ENCODE data around the gene LYPD8. TPM values are rescaled to one million over a fixed set of nuclear protein-coding genes. Genes with fewer than 3 reads are reported as not detected.

The LYPD8 gene
- total and polyA plus RNA-seq, 9 of the 15 experiments (the other 6 are each of a cell fraction or from before 2014, with no cell fraction given) = 0.50 to 2.1 (median 1.3) TPM

DNA sequence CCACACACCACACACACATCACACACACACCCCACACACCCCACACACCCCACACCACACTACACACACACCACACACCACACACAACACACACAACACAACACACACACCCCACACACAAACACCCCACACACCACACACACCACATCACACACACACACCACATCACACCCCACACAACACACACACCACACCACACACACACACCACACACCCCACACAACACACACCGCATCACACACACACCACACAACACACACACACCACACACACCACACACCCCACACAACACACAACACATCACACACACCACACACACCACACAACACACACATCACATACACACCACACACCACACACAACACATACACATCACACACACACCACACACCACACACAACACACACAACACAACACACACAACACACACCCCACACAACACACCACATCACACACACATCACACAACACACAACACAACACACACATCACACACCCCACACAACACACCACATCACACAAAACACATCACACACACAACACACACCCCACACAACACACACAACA lies 2.4 kb downstream of the LYPD8 start (continued):
- no peak for TF ChIP-seq RBM22 (IDR thresholded peaks at IDR 0.05; ENCODE audit: low read depth, low read length, poor library complexity, severe bottlenecking)
- TF ChIP-seq, protein P1, sequence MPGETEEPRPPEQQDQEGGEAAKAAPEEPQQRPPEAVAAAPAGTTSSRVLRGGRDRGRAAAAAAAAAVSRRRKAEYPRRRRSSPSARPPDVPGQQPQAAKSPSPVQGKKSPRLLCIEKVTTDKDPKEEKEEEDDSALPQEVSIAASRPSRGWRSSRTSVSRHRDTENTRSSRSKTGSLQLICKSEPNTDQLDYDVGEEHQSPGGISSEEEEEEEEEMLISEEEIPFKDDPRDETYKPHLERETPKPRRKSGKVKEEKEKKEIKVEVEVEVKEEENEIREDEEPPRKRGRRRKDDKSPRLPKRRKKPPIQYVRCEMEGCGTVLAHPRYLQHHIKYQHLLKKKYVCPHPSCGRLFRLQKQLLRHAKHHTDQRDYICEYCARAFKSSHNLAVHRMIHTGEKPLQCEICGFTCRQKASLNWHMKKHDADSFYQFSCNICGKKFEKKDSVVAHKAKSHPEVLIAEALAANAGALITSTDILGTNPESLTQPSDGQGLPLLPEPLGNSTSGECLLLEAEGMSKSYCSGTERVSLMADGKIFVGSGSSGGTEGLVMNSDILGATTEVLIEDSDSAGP (CRISPR knock-in tag; IDR thresholded peaks at IDR 0.05) = 0 out of 2 replicates have a peak, but pooled peaks have one; percentile 46
- peak; percentile 1 for TF ChIP-seq ARHGAP35 (IDR thresholded peaks at IDR 0.05; ENCODE audit: partially characterized antibody)
- TF ChIP-seq, protein P2, sequence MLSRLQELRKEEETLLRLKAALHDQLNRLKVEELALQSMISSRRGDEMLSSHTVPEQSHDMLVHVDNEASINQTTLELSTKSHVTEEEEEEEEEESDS (CRISPR knock-in tag; IDR thresholded peaks at IDR 0.05) = no peak
- TF ChIP-seq BRCA1 (IDR thresholded peaks at IDR 0.05) = no peak
- no peak for TF ChIP-seq BRCA1 (CRISPR knock-in tag; IDR thresholded peaks at IDR 0.05)
- TF ChIP-seq CBX1 (IDR thresholded peaks at IDR 0.05; ENCODE audit: low read depth) = peak; percentile 84; the same call in 1 of the 2 replicates
- TF ChIP-seq PCBP2 (IDR thresholded peaks at IDR 0.05; ENCODE audit: low read depth, low read length, poor library complexity, severe bottlenecking) = no peak

All from K562 (cell line).